GM04503 (cell line): ENCODE data around the gene ZNF570.
A peak's percentile ranks its signal among the peaks of the same experiment; 100 is the strongest.

Source experiments
- DNase-seq: peaks from one replicate; pipeline ENCODE4 v3.0.0-alpha.2; 2012; ENCODE audit warnings: low read depth

The ZNF570 gene

GRCh38 chr19:37468961-37469777, at the start of gene ZNF570:
Gene ZNF570 (plus strand): TSS chr19:37469356. CDS start chr19:37470355, 999 bp downstream.
- peak; percentile 55 for DNase-seq

GRCh38 chr19:37452500-37453245, 16.5 kb upstream of the ZNF570 start:
- no peak for DNase-seq

- DNase-seq: no peak
Measured at GRCh38 chr19:37466277-37466797, 2.8 kb upstream of the ZNF570 start.

GRCh38 chr19:37466798-37467607, 2.2 kb upstream of the ZNF570 start, which contains the start of gene ZNF569:
Gene ZNF569 (minus strand): TSS chr19:37467444. CDS start chr19:37444921, 22,523 bp downstream.
- peak; percentile 77 for DNase-seq

- DNase-seq: no peak
Measured at GRCh38 chr19:37467608-37468090, 1.5 kb upstream of the ZNF570 start.

GRCh38 chr19:37470216-37470615, 1.1 kb downstream of the ZNF570 start:
- DNase-seq: no peak

GRCh38 chr19:37472165-37472564, 3.0 kb downstream of the ZNF570 start:
- no peak for DNase-seq

- DNase-seq: no peak
Measured at GRCh38 chr19:37484406-37485168, 15.4 kb downstream of the ZNF570 start.

- no peak for DNase-seq
Measured at GRCh38 chr19:37492213-37492612, 23.1 kb downstream of the ZNF570 start.

- no peak for DNase-seq
Measured at GRCh38 chr19:37505958-37506386, 36.8 kb downstream of the ZNF570 start.

GRCh38 chr19:37506387-37507166, 37.4 kb downstream of the ZNF570 start, which contains the start of gene ZNF793:
Gene ZNF793 (plus strand): TSS chr19:37506939. CDS start chr19:37523440, 16,501 bp downstream.
- peak; percentile 53 for DNase-seq

DNA sequence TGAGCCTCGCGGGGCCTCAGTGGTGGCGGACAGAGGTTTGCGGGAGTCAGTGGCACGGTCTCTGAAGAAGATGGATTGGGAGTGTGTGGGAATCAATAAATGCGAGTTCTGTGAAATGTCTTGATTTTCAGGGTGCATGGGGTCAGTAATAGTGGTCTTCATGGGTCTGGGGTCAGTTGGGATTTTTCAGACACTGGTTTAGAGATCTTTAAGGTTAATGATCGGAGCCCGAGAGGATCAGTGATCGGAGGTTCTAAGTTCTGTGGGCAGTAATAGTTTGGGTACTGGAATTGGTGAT, 38.0 kb downstream of the ZNF570 start:
- DNase-seq: no peak

DNA sequence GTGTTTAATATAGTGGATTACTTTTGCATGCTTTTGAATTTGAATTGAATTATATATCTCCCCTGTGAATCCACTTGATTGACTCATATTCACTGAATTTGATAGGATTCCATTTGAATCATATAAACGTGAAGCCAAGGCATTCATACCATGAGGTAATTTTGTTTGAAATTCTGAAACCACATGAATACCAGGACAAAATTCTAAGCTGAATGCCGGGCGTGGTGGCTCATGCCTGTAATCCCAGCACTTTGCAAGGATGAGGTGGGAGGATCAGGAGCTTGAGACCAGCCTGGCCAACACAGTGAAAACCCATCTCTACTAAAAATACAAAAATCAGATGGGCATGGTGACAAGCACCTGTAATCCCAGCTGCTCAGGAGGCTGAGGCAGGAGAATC, 42.0 kb downstream of the ZNF570 start:
- no peak for DNase-seq

DNA sequence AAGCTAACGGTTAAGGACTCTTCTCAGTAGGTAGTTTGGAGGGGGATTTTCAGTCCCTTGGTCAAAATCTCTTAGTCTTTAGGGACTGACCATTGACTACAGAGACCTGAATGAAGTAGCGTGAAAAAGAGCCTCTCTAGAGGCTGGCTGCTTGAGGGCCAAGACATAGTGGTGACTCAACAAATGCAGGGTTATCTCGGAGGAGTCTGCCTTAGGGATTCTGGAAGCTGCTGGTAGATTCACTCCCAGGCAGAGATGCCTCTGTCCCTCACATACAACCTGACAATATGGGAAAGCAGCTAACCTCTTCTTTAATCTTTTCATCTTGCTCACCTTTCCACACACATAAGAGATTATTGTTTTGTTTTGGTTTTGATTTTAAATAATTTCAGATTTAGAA, 42.7 kb downstream of the ZNF570 start:
- DNase-seq: no peak

DNA sequence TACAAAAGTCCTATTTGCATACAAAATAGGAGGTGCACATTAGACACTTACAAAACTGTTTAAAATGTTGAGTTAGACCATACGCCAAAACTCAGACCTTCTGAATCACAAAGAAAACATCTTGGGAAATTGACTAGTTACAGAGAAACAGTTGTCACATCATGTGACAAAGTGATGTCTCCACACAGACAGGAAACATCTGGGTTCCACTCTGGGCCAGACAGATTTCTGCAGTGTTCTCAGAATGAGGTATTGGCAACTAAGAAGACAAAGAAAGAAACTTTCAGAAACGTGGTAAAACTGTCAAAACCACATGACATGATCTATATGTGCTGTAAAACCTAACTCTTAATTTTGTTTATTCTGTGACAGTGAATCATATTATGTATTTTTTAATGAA, 44.2 kb downstream of the ZNF570 start:
- DNase-seq: no peak

- no peak for DNase-seq
Measured at GRCh38 chr19:37519890-37520289, 50.7 kb downstream of the ZNF570 start.

- DNase-seq: no peak
Measured at GRCh38 chr19:37537391-37537947, 68.3 kb downstream of the ZNF570 start.
